Activated T-cell treated with anti-CD3 and anti-CD28 coated beads, Interleukin-2, amount 50 U/mL, for 72 hours (primary cell): ENCODE results near the gene TAOK3. TPM values are rescaled to one million over a fixed set of nuclear protein-coding genes. Genes with fewer than 3 reads are reported as not detected.
"Not testable (repeated sequence)": the region's sequence is repeated elsewhere in the genome, so short reads cannot be mapped to it uniquely, and the experiment has no call there.

Experiments
- ATAC-seq, 2 donors: fragments of 150-1000 bp; cut with Tn5 transposase; replicated peaks in 1 of 2; 2 replicates each; pipeline ENCODE4 v1.10.0; 2021; ENCODE audit warnings: moderate library complexity in 2 of 2, mild to moderate bottlenecking in 1 of 2
- DNase-seq, 2 donors: peaks; one replicate each; pipeline ENCODE4 v3.0.0; 2021 to 2022; ENCODE audit warnings: mixed read lengths in 1 of 2
- H3K27ac Mint-ChIP-seq: one replicate; pipeline ENCODE4 v1.8.0; 2022; ENCODE audit warnings: mild to moderate bottlenecking, moderate library complexity, mixed read lengths
- H3K27me3 Mint-ChIP-seq: one replicate; pipeline ENCODE4 v1.8.0; 2022; ENCODE audit warnings: low read depth, mixed read lengths
- H3K36me3 Mint-ChIP-seq, 2 donors: one replicate each; pipeline ENCODE4 v1.8.0; 2022; ENCODE audit warnings: mixed read lengths in 2 of 2, mild to moderate bottlenecking in 1 of 2; ENCODE audit not compliant: insufficient read depth in 2 of 2
- H3K4me1 Mint-ChIP-seq: one replicate; pipeline ENCODE4 v1.8.0; 2022; ENCODE audit warnings: low read depth, mixed read lengths
- H3K4me3 Mint-ChIP-seq, 2 donors: one replicate each; pipeline ENCODE4 v1.8.0; 2022; ENCODE audit warnings: mild to moderate bottlenecking in 2 of 2, mixed read lengths in 2 of 2, moderate library complexity in 2 of 2
- H3K9me3 Mint-ChIP-seq, 2 donors: one replicate each; pipeline ENCODE4 v1.8.0; 2022; ENCODE audit warnings: mixed read lengths in 2 of 2
- total RNA-seq, 2 donors: library from RNA; stranded (reverse); gene quantifications; one replicate each; pipeline ENCODE4 v1.2.3, GENCODE V29; 2022

TAOK3 gene
- total RNA-seq, 2 donors from 2014 or later, result 46.8 to 49.2 TPM

GRCh38 chr12:118145798-118146156 is 226.9 kb downstream of the TAOK3 start:
- Mint-ChIP-seq H3K9me3 (no peaks in the 10 kb centered on the region), H3K27me3 (no peaks in the 10 kb centered on the region), H3K36me3 (peaks cover 4 to 27% of the 10 kb centered on the region in 2 donors), H3K27ac (peak overlapping the region; percentile 66), H3K4me3 (no peak overlapping the region), H3K4me1 (peaks cover 17% of the 10 kb centered on the region)
- DNase-seq (no peak), ATAC-seq (peak in 1 of 2 donors; percentile 8)

- Mint-ChIP-seq H3K36me3 (peaks cover 4 to 26% of the 10 kb centered on the region in 2 donors), H3K9me3 (no peaks in the 10 kb centered on the region), H3K27me3 (no peaks in the 10 kb centered on the region), H3K4me1 (peaks cover 17% of the 10 kb centered on the region), H3K4me3 (no peak overlapping the region), H3K27ac (peak overlapping the region; percentile 66)
- ATAC-seq (peak in 1 of 2 donors; percentile 37), DNase-seq (no peak)
These were observed 227.5 kb downstream of the TAOK3 start for GRCh38 chr12:118145113-118145797.

GRCh38 chr12:118144499-118144898 is 228.2 kb downstream of the TAOK3 start:
- Mint-ChIP-seq H3K4me3 (no peak overlapping the region), H3K36me3 (peaks cover 4 to 26% of the 10 kb centered on the region in 2 donors), H3K27ac (peak overlapping the region; percentile 66), H3K9me3 (no peaks in the 10 kb centered on the region), H3K27me3 (no peaks in the 10 kb centered on the region), H3K4me1 (peaks cover 20% of the 10 kb centered on the region)
- DNase-seq (no peak), ATAC-seq (peak in 1 of 2 donors; percentile 24)

GRCh38 chr12:118140825-118141224 is 231.9 kb downstream of the TAOK3 start:
- H3K27ac Mint-ChIP-seq, result no peak overlapping the region
- H3K4me1 Mint-ChIP-seq, result peaks cover 38% of the 10 kb centered on the region
- ATAC-seq, result no peak
- no peak overlapping the region for H3K4me3 Mint-ChIP-seq
- H3K36me3 Mint-ChIP-seq, result peaks cover 2 to 21% of the 10 kb centered on the region in 2 donors
- no peaks in the 10 kb centered on the region for H3K9me3 Mint-ChIP-seq
- H3K27me3 Mint-ChIP-seq, result no peaks in the 10 kb centered on the region
- no peak for DNase-seq

GRCh38 chr12:118137148-118137678 is 235.5 kb downstream of the TAOK3 start:
- peak overlapping the region; percentile 41 for H3K27ac Mint-ChIP-seq
- no peak for ATAC-seq
- H3K27me3 Mint-ChIP-seq, result no peaks in the 10 kb centered on the region
- DNase-seq, result no peak
- peaks cover 5 to 13% of the 10 kb centered on the region in 2 donors for H3K36me3 Mint-ChIP-seq
- peaks cover 34% of the 10 kb centered on the region for H3K4me1 Mint-ChIP-seq
- peaks cover 0 to 2% of the 10 kb centered on the region in 2 donors for H3K9me3 Mint-ChIP-seq
- H3K4me3 Mint-ChIP-seq, result peak overlapping the region; percentile 99

- Mint-ChIP-seq H3K9me3 (peaks cover 0 to 2% of the 10 kb centered on the region in 2 donors), H3K36me3 (peaks cover 5 to 10% of the 10 kb centered on the region in 2 donors), H3K4me3 (peak overlapping the region; percentile 99), H3K27me3 (no peaks in the 10 kb centered on the region), H3K4me1 (peaks cover 39% of the 10 kb centered on the region), H3K27ac (peak overlapping the region; percentile 41)
- DNase-seq (peak; percentile 45 to 52), ATAC-seq (peak; percentile 31 to 41)
These were observed 236.1 kb downstream of the TAOK3 start for GRCh38 chr12:118136559-118137003.

GRCh38 chr12:118135788-118136558 is 236.7 kb downstream of the TAOK3 start, which contains the start of gene PEBP1:
Gene PEBP1 (plus strand): TSS chr12:118136124. CDS start chr12:118136210, 86 bp downstream.
- Mint-ChIP-seq H3K4me3 (peak within 1 kb of the TSS; percentile 99), H3K27me3 (no peaks in the 10 kb centered on the region), H3K27ac (peak within 1 kb of the TSS; percentile 94), H3K4me1 (peaks cover 39% of the 10 kb centered on the region), H3K36me3 (peaks cover 5 to 6% of the 10 kb centered on the region in 2 donors), H3K9me3 (peaks cover 0 to 2% of the 10 kb centered on the region in 2 donors)
- DNase-seq (peak; percentile 96), ATAC-seq (peak; percentile 100)

- not testable (repeated sequence) for H3K27me3 Mint-ChIP-seq, DNase-seq, H3K9me3 Mint-ChIP-seq, H3K4me3 Mint-ChIP-seq, ATAC-seq, H3K4me1 Mint-ChIP-seq, H3K36me3 Mint-ChIP-seq, H3K27ac Mint-ChIP-seq
These were observed 243.3 kb downstream of the TAOK3 start for GRCh38 chr12:118129436-118129835.

GRCh38 chr12:118127867-118128266 is 244.8 kb downstream of the TAOK3 start:
- no peaks in the 10 kb centered on the region for H3K27me3 Mint-ChIP-seq

GRCh38 chr12:118126119-118126757 is 246.5 kb downstream of the TAOK3 start:
- H3K4me1 Mint-ChIP-seq, result no peaks in the 10 kb centered on the region
- H3K4me3 Mint-ChIP-seq, result no peak overlapping the region
- ATAC-seq, result no peak
- H3K27ac Mint-ChIP-seq, result no peak overlapping the region
- peaks cover 0 to 1% of the 10 kb centered on the region in 2 donors for H3K36me3 Mint-ChIP-seq
- DNase-seq, result no peak
- no peaks in the 10 kb centered on the region for H3K27me3 Mint-ChIP-seq
- peaks cover 0 to 1% of the 10 kb centered on the region in 2 donors for H3K9me3 Mint-ChIP-seq

More at GRCh38 chr12:118127867-118128266, 244.8 kb downstream of the TAOK3 start:
- Mint-ChIP-seq H3K36me3 (peaks cover 0 to 1% of the 10 kb centered on the region in 2 donors), H3K4me3 (no peak overlapping the region), H3K9me3 (peaks cover 0 to 1% of the 10 kb centered on the region in 2 donors), H3K4me1 (peaks cover 7% of the 10 kb centered on the region), H3K27ac (no peak overlapping the region)
- DNase-seq, result no peak
- no peak for ATAC-seq

- H3K9me3 Mint-ChIP-seq, result peaks cover 0 to 1% of the 10 kb centered on the region in 2 donors
- DNase-seq, result no peak
- H3K36me3 Mint-ChIP-seq, result peaks cover 0 to 1% of the 10 kb centered on the region in 2 donors
- no peaks in the 10 kb centered on the region for H3K27me3 Mint-ChIP-seq
- H3K27ac Mint-ChIP-seq, result no peak overlapping the region
- no peak for ATAC-seq
- H3K4me3 Mint-ChIP-seq, result no peak overlapping the region
- peaks cover under 1% of the 10 kb centered on the region for H3K4me1 Mint-ChIP-seq
These were observed 247.0 kb downstream of the TAOK3 start for GRCh38 chr12:118125743-118126118.

- H3K36me3 Mint-ChIP-seq, result no peaks in the 10 kb centered on the region
- H3K9me3 Mint-ChIP-seq, result peaks cover 0 to 1% of the 10 kb centered on the region in 2 donors
- H3K27ac Mint-ChIP-seq, result no peak overlapping the region
- DNase-seq (no peak), ATAC-seq (no peak)
- peaks cover 6% of the 10 kb centered on the region for H3K4me1 Mint-ChIP-seq
- no peak overlapping the region for H3K4me3 Mint-ChIP-seq
- H3K27me3 Mint-ChIP-seq, result no peaks in the 10 kb centered on the region
These were observed 248.3 kb downstream of the TAOK3 start for GRCh38 chr12:118124333-118124874.
